Neural cell (in vitro differentiated cells): Measurements from ENCODE around the gene FN3K. TPM values are rescaled to one million over a fixed set of nuclear protein-coding genes. Genes with fewer than 3 reads are reported as not detected.
A peak's percentile ranks its signal among the peaks of the same experiment; 100 is the strongest.

ENCODE experiments used
- H2AFZ ChIP-seq: fragments of 200-600, 300-800 bp; sonication (generic), shearing (Covaris generic); 2 replicates; pipeline ENCODE4 v1.6.0; 2014; ENCODE audit warnings: low read depth, mild to moderate bottlenecking, antibody characterized with exemption, low read length, moderate library complexity
- H3F3A ChIP-seq: fragments of 200-600 bp; shearing (Covaris generic); 2 replicates; pipeline ENCODE4 v1.6.1; 2016; ENCODE audit warnings: mild to moderate bottlenecking, moderate library complexity, mixed read lengths, antibody characterized with exemption, low read length; ENCODE audit not compliant: insufficient read depth, poor library complexity, severe bottlenecking
- H3K27ac ChIP-seq: fragments of 200-600, 300-800 bp; sonication (generic), shearing (Covaris generic); 2 replicates; pipeline ENCODE4 v1.5.1; 2014; ENCODE audit warnings: mild to moderate bottlenecking, low read length, moderate library complexity
- H3K27me3 ChIP-seq: fragments of 300-800, 200-600 bp; sonication (generic), shearing (Covaris generic); 2 replicates; pipeline ENCODE4 v1.6.0; 2014; ENCODE audit warnings: mild to moderate bottlenecking, low read depth, low read length, moderate library complexity; ENCODE audit not compliant: insufficient read depth
- H3K36me3 ChIP-seq: fragments of 300-800, 200-600 bp; sonication (generic), shearing (Covaris generic); 2 replicates; pipeline ENCODE4 v1.5.1; 2014; ENCODE audit warnings: mild to moderate bottlenecking, antibody characterized with exemption, low read length, moderate library complexity; ENCODE audit not compliant: insufficient read depth
- H3K4me2 ChIP-seq: fragments of 300-800, 200-600 bp; sonication (generic), shearing (Covaris generic); 2 replicates; pipeline ENCODE4 v1.6.0; 2014; ENCODE audit warnings: mild to moderate bottlenecking, low read length
- H3K4me3 ChIP-seq: fragments of 300-800, 200-600 bp; sonication (generic), shearing (Covaris generic); 2 replicates; pipeline ENCODE4 v1.5.1; 2014; ENCODE audit warnings: mild to moderate bottlenecking, low read length, moderate library complexity
- H3K79me2 ChIP-seq: fragments of 200-600 bp; shearing (Covaris generic); replicated peaks from 2 replicates; pipeline ENCODE4 v1.6.0; 2014; ENCODE audit warnings: mild to moderate bottlenecking, low read length, moderate library complexity; ENCODE audit not compliant: insufficient read depth
- H3K9ac ChIP-seq: fragments of 300-800, 200-600 bp; sonication (generic), shearing (Covaris generic); 2 replicates; pipeline ENCODE4 v1.6.1; 2016; ENCODE audit warnings: mild to moderate bottlenecking, low read length, mixed read lengths
- H3K9me2 ChIP-seq: fragments of 200-600 bp; shearing (Covaris generic); 2 replicates; pipeline ENCODE4 v1.6.1; 2016; ENCODE audit warnings: mild to moderate bottlenecking, low read length, mixed read lengths; ENCODE audit not compliant: insufficient read depth
- H3K9me3 ChIP-seq: fragments of 200-600, 300-800 bp; sonication (generic), shearing (Covaris generic); 2 replicates; pipeline ENCODE4 v1.6.1; 2016; ENCODE audit warnings: mild to moderate bottlenecking, mixed run types, low read length, moderate library complexity, mixed read lengths
- H4K20me1 ChIP-seq: fragments of 200-600 bp; shearing (Covaris generic); 2 replicates; pipeline ENCODE4 v1.6.1; 2016; ENCODE audit warnings: mild to moderate bottlenecking, mixed run types; ENCODE audit not compliant: insufficient read depth
- EP300 ChIP-seq: fragments of 450-650 bp; conservative IDR thresholded peaks from 2 replicates; pipeline ENCODE4 v1.6.1; 2014; ENCODE audit warnings: antibody characterized with exemption, mild to moderate bottlenecking, moderate library complexity; ENCODE audit not compliant: poor library complexity, severe bottlenecking
- EZH2 ChIP-seq: fragments of 200-600, 300-800 bp; shearing (Covaris generic), sonication (generic); IDR thresholded peaks from 2 replicates; pipeline ENCODE4 v1.6.1; 2014; ENCODE audit warnings: antibody characterized with exemption, low read length, borderline replicate concordance, mild to moderate bottlenecking; ENCODE audit not compliant: insufficient read depth, poor library complexity, severe bottlenecking
- MXI1 ChIP-seq: fragments of 450-650 bp; conservative IDR thresholded peaks from 2 replicates; pipeline ENCODE4 v1.6.1; 2014; ENCODE audit warnings: antibody characterized with exemption, mild to moderate bottlenecking; ENCODE audit not compliant: poor library complexity, severe bottlenecking
- POLR2AphosphoS5 ChIP-seq: IDR thresholded peaks from 2 replicates; pipeline ENCODE4 v1.6.1; 2012
- RAD21 ChIP-seq: fragments of 450-650 bp; conservative IDR thresholded peaks from 2 replicates; pipeline ENCODE4 v1.6.1; 2014; ENCODE audit warnings: antibody characterized with exemption, mild to moderate bottlenecking, moderate library complexity
- SMC3 ChIP-seq: fragments of 450-650 bp; conservative IDR thresholded peaks from 2 replicates; pipeline ENCODE4 v1.6.1; 2014; ENCODE audit warnings: antibody characterized with exemption, mild to moderate bottlenecking, moderate library complexity; ENCODE audit not compliant: poor library complexity
- TAF1 ChIP-seq: IDR thresholded peaks from 2 replicates; pipeline ENCODE4 v1.6.1; 2012; ENCODE audit warnings: low read depth
- polyA plus RNA-seq: library from polyadenylated mRNA; depleted of rRNA; stranded (reverse); fragments of >200 nt; gene quantifications from 2 replicates; pipeline ENCODE4 v1.2.3, GENCODE V29; 2014
- TF ChIP-seq, protein P1 (sequence below): fragments of 450-650 bp; IDR thresholded peaks from 2 replicates; pipeline ENCODE4 v1.5.1; 2014; ENCODE audit warnings: antibody characterized with exemption, mild to moderate bottlenecking, moderate library complexity; ENCODE audit not compliant: poor library complexity, severe bottlenecking
- TF ChIP-seq, protein P2 (sequence below): IDR thresholded peaks from 2 replicates; pipeline ENCODE4 v1.6.1; 2012; ENCODE audit warnings: borderline replicate concordance

The FN3K gene
- polyA plus RNA-seq, 1 donor from 2014 or later: 6.0 TPM

GRCh38 chr17:82696916-82697807 is 38.3 kb upstream of the FN3K start:
- Histone ChIP-seq H2AFZ (no peak overlapping the region), H3K27me3 (peaks cover 8% of the 10 kb centered on the region), H3K4me3 (peak overlapping the region; percentile 78), H3K9me2 (no peaks in the 10 kb centered on the region), H3K9ac (peak overlapping the region; percentile 64), H3F3A (no peaks in the 10 kb centered on the region), H3K4me2 (peak overlapping the region; percentile 53), H3K27ac (no peak overlapping the region), H3K9me3 (no peaks in the 10 kb centered on the region), H3K79me2 (peaks cover 8% of the 10 kb centered on the region), H4K20me1 (no peaks in the 10 kb centered on the region), H3K36me3 (no peaks in the 10 kb centered on the region)
- TF ChIP-seq, protein P1, sequence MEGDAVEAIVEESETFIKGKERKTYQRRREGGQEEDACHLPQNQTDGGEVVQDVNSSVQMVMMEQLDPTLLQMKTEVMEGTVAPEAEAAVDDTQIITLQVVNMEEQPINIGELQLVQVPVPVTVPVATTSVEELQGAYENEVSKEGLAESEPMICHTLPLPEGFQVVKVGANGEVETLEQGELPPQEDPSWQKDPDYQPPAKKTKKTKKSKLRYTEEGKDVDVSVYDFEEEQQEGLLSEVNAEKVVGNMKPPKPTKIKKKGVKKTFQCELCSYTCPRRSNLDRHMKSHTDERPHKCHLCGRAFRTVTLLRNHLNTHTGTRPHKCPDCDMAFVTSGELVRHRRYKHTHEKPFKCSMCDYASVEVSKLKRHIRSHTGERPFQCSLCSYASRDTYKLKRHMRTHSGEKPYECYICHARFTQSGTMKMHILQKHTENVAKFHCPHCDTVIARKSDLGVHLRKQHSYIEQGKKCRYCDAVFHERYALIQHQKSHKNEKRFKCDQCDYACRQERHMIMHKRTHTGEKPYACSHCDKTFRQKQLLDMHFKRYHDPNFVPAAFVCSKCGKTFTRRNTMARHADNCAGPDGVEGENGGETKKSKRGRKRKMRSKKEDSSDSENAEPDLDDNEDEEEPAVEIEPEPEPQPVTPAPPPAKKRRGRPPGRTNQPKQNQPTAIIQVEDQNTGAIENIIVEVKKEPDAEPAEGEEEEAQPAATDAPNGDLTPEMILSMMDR: no peak
- TF ChIP-seq EZH2 (no peak), SMC3 (no peak), RAD21 (no peak), POLR2AphosphoS5 (no peak), TAF1 (no peak), EP300 (no peak)
- TF ChIP-seq, protein P2, sequence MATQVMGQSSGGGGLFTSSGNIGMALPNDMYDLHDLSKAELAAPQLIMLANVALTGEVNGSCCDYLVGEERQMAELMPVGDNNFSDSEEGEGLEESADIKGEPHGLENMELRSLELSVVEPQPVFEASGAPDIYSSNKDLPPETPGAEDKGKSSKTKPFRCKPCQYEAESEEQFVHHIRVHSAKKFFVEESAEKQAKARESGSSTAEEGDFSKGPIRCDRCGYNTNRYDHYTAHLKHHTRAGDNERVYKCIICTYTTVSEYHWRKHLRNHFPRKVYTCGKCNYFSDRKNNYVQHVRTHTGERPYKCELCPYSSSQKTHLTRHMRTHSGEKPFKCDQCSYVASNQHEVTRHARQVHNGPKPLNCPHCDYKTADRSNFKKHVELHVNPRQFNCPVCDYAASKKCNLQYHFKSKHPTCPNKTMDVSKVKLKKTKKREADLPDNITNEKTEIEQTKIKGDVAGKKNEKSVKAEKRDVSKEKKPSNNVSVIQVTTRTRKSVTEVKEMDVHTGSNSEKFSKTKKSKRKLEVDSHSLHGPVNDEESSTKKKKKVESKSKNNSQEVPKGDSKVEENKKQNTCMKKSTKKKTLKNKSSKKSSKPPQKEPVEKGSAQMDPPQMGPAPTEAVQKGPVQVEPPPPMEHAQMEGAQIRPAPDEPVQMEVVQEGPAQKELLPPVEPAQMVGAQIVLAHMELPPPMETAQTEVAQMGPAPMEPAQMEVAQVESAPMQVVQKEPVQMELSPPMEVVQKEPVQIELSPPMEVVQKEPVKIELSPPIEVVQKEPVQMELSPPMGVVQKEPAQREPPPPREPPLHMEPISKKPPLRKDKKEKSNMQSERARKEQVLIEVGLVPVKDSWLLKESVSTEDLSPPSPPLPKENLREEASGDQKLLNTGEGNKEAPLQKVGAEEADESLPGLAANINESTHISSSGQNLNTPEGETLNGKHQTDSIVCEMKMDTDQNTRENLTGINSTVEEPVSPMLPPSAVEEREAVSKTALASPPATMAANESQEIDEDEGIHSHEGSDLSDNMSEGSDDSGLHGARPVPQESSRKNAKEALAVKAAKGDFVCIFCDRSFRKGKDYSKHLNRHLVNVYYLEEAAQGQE: no peak

DNA sequence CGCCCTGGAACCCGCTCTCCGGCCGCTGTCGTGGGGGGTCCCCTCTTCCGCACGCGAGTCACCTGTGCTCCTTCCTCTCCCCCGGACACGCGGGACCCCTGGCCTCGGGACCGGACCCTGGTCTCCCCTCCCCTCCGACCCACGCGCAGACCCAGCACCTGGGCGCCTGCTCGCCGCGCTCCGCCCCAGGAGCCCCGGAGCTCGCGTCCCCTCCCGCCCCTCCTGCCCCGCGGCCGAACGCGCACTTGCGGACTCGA is 37.7 kb upstream of the FN3K start:
- no peaks in the 10 kb centered on the region for H3K36me3 ChIP-seq
- H3K27ac ChIP-seq: no peak overlapping the region
- H3K27me3 ChIP-seq: peaks cover 8% of the 10 kb centered on the region
- H4K20me1 ChIP-seq: no peaks in the 10 kb centered on the region
- no peaks in the 10 kb centered on the region for H3K9me2 ChIP-seq
- no peaks in the 10 kb centered on the region for H3K9me3 ChIP-seq
- H3K4me2 ChIP-seq: peak overlapping the region; percentile 53
- H3K79me2 ChIP-seq: peaks cover 8% of the 10 kb centered on the region
- H3K4me3 ChIP-seq: peak overlapping the region; percentile 78
- no peaks in the 10 kb centered on the region for H3F3A ChIP-seq
- no peak overlapping the region for H2AFZ ChIP-seq
- peak overlapping the region; percentile 64 for H3K9ac ChIP-seq
- TF ChIP-seq RAD21: no peak
- TF ChIP-seq POLR2AphosphoS5: no peak
- no peak for TF ChIP-seq MXI1
- TF ChIP-seq EZH2: no peak
- no peak for TF ChIP-seq TAF1
- TF ChIP-seq, protein P1: no peak
- TF ChIP-seq, protein P2: no peak
- no peak for TF ChIP-seq SMC3
- no peak for TF ChIP-seq EP300
